ENCODE data around the gene PRAMEF13.
"Not testable (repeated sequence)": the region's sequence is repeated elsewhere in the genome, so short reads cannot be mapped to it uniquely, and the experiment has no call there.

- TF ChIP-seq GABPA (tag; conservative IDR thresholded peaks at IDR 0.05; ENCODE audit: low read depth); EZH2 (IDR thresholded peaks at IDR 0.05; ENCODE audit: borderline replicate concordance, low read depth, low read length); CREB1 (IDR thresholded peaks at IDR 0.05); CREB1 (CRISPR knock-in tag; IDR thresholded peaks at IDR 0.05); TCF7 (IDR thresholded peaks at IDR 0.05; ENCODE audit: borderline replicate concordance); MXI1 (IDR thresholded peaks at IDR 0.05; ENCODE audit: low read depth, low read length); DEAF1 (CRISPR knock-in tag; IDR thresholded peaks at IDR 0.05); CHD4 (IDR thresholded peaks at IDR 0.05; ENCODE audit: insufficient read depth, insufficient replicate concordance, low read depth, low read length, poor library complexity, severe bottlenecking); KAT2B (IDR thresholded peaks at IDR 0.05; ENCODE audit: low read depth, low read length); PHB2 (IDR thresholded peaks at IDR 0.05; ENCODE audit: low read depth); CBX3 (IDR thresholded peaks at IDR 0.05; ENCODE audit: borderline replicate concordance in 1 of 2, low read length in 2 of 2); CTCF (IDR thresholded peaks at IDR 0.05 in 2 of 3, conservative IDR thresholded peaks at IDR 0.05 in 1 of 3; ENCODE audit: insufficient read depth in 2 of 3, low read depth in 1 of 3, low read length in 3 of 3); BRF2 (IDR thresholded peaks at IDR 0.05; ENCODE audit: borderline replicate concordance, insufficient read depth, insufficient read length): not testable (repeated sequence)
Measured at GRCh38 chr1:13237572-13237971, 36.4 kb upstream of the PRAMEF13 start.
